ENCODE measurements around the gene SHROOM1. TPM values are rescaled to one million over a fixed set of nuclear protein-coding genes. Genes with fewer than 3 reads are reported as not detected.

SHROOM1 gene
- total RNA-seq, 6 donors from 2014 or later: 7.7 to 27.6 (median 20.0) TPM

DNA sequence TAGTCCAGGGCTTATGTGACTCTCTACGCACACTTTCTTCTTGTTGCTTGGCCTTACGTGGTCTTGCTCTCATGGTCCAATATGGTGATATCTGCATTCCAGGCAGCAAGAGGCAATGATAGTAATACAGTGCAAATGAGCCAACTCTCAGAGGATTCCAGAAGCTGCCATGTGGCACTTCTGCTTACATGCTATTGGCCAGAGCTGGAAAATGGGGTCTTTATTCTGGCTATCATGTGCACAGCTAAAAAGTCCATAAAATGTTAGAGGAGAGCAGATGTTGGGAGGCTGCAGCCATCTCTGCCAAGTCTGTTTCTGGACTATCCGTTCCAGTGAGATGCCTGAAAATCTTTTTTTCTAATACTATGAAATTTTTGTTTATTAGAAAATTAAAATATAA, 50.5 kb downstream of the SHROOM1 start:
- no peak overlapping the region for H3K4me3 ChIP-seq
- H3K9me3 ChIP-seq: no peaks in the 10 kb centered on the region
- H3K27me3 ChIP-seq: no peaks in the 10 kb centered on the region
- no peak for ATAC-seq (ENCODE audit: low FRiP score in 2 of 2)
- peaks cover 20 to 29% (median 21%) of the 10 kb centered on the region in 4 donors for H3K4me1 ChIP-seq
- TF ChIP-seq EP300 (IDR thresholded peaks at IDR 0.05) (no peak), POLR2AphosphoS5 (IDR thresholded peaks at IDR 0.05) (no peak), POLR2A (IDR thresholded peaks at IDR 0.05) (no peak), CTCF (IDR thresholded peaks at IDR 0.05) (no peak)
- H3K27ac ChIP-seq: no peak overlapping the region
- no peaks in the 10 kb centered on the region for H3K36me3 ChIP-seq
- DNase-seq: no peak
- 95 to 99% methylated on average over 3 of the region's 3 CpGs for WGBS, 2 donors

DNA sequence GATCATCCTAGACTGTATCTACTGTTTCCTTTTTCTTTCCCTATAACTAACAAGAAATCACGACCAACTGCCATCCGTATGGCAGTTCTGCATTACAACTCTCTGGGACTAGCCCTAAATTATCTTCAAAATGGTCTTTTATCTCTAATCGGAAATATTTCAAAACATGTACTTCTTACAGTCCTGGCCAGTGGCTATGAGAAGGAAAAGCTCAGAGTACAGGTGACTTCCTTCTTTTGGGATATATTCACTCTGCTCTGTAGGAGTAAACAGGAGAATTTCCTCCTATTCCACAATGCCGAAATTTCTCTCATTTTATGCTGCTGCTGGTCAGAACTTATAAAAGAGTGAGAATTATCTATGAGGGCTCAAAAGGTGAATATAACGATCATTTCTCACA, 51.6 kb downstream of the SHROOM1 start:
- ATAC-seq (ENCODE audit: low FRiP score in 2 of 2) (no peak), DNase-seq (no peak)
- WGBS, 2 donors: 72 to 79% methylated on average over 5 of the region's 5 CpGs
- no peaks in the 10 kb centered on the region for H3K36me3 ChIP-seq
- H3K27me3 ChIP-seq: no peaks in the 10 kb centered on the region
- H3K9me3 ChIP-seq: no peaks in the 10 kb centered on the region
- H3K4me1 ChIP-seq: peaks cover 22 to 38% (median 23%) of the 10 kb centered on the region in 4 donors
- no peak for TF ChIP-seq CTCF (IDR thresholded peaks at IDR 0.05)
- H3K27ac ChIP-seq: no peak overlapping the region
- no peak overlapping the region for H3K4me3 ChIP-seq

GRCh38 chr5:132778129-132778528, 52.3 kb downstream of the SHROOM1 start:
- peak overlapping the region; percentile 75 to 95 (median 87) for H3K4me3 ChIP-seq
- no peak for DNase-seq
- TF ChIP-seq EP300 (IDR thresholded peaks at IDR 0.05) (no peak), POLR2AphosphoS5 (IDR thresholded peaks at IDR 0.05) (no peak), POLR2A (IDR thresholded peaks at IDR 0.05) (no peak), CTCF (IDR thresholded peaks at IDR 0.05) (no peak)

GRCh38 chr5:132777209-132778069, 53.0 kb downstream of the SHROOM1 start, which contains the start of gene SEPTIN8:
Gene SEPTIN8 (minus strand): TSS chr5:132777239. CDS start chr5:132777137, 102 bp downstream.
- no peaks in the 10 kb centered on the region for H3K27me3 ChIP-seq
- H3K4me3 ChIP-seq: peak within 1 kb of the TSS; percentile 75 to 95 (median 87)
- ATAC-seq (ENCODE audit: low FRiP score in 2 of 2): peak in 1 of 2 donors; percentile 83
- peaks cover 22 to 40% (median 23%) of the 10 kb centered on the region in 4 donors for H3K4me1 ChIP-seq
- TF ChIP-seq POLR2AphosphoS5 (IDR thresholded peaks at IDR 0.05): peak in 1 of 2 donors; percentile 0
- TF ChIP-seq POLR2A (IDR thresholded peaks at IDR 0.05): no peak
- TF ChIP-seq CTCF (IDR thresholded peaks at IDR 0.05): peak in 1 of 6 experiments; percentile 25
- 1 to 12% methylated on average over 11 to 53 of the region's 82 CpGs for WGBS, 2 donors
- H3K27ac ChIP-seq: peak within 1 kb of the TSS; percentile 79 to 89 (median 84)
- peak; percentile 35 to 92 for DNase-seq
- H3K9me3 ChIP-seq: no peaks in the 10 kb centered on the region
- H3K36me3 ChIP-seq: no peaks in the 10 kb centered on the region

More at GRCh38 chr5:132778129-132778528, 52.3 kb downstream of the SHROOM1 start:
- Histone ChIP-seq H3K36me3 (no peaks in the 10 kb centered on the region), H3K4me1 (peaks cover 22 to 38% (median 23%) of the 10 kb centered on the region in 4 donors), H3K27ac (peak overlapping the region in 1 of 4 donors; percentile 89), H3K9me3 (no peaks in the 10 kb centered on the region), H3K27me3 (no peaks in the 10 kb centered on the region)
- ATAC-seq (ENCODE audit: low FRiP score in 2 of 2): no peak
- 51 to 66% methylated on average over 4 of the region's 4 CpGs for WGBS, 2 donors

DNA sequence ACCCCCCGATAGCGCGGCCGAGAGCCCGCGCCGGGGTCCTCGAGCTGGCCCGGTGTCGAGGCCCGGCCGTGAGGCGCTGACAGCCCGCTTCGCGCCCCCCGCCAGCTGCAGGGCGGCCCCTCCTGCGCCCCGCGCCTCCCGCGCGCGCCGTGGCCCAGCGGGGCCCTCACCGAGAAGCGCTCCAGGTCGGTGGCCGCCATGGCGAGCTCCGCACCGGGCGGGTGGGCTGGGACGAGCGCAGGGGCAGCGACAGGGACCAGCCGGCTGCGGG, 53.6 kb downstream of the SHROOM1 start:
- H3K27ac ChIP-seq: peak overlapping the region; percentile 79 to 89 (median 84)

More for the DNA sequence above, 53.6 kb downstream of the SHROOM1 start:
- H3K27me3 ChIP-seq: no peaks in the 10 kb centered on the region
- H3K4me1 ChIP-seq: peaks cover 24 to 45% (median 27%) of the 10 kb centered on the region in 4 donors
- H3K9me3 ChIP-seq: no peaks in the 10 kb centered on the region
- DNase-seq (no peak), ATAC-seq (ENCODE audit: low FRiP score in 2 of 2) (no peak)
- peak overlapping the region; percentile 75 to 95 (median 87) for H3K4me3 ChIP-seq
- no peaks in the 10 kb centered on the region for H3K36me3 ChIP-seq
- TF ChIP-seq POLR2A (IDR thresholded peaks at IDR 0.05) (no peak), EP300 (IDR thresholded peaks at IDR 0.05) (no peak), POLR2AphosphoS5 (IDR thresholded peaks at IDR 0.05) (no peak), CTCF (IDR thresholded peaks at IDR 0.05) (no peak)
- WGBS, 2 donors: no CpG with 5 or more reads among the region's 40 CpGs
